HepG2 (cell line): ENCODE data around the gene CYBRD1. TPM values are rescaled to one million over a fixed set of nuclear protein-coding genes. Genes with fewer than 3 reads are reported as not detected.

Source experiments
- KLF15 ChIP-seq: sonication (generic); formaldehyde crosslinking; IDR thresholded peaks from 2 replicates; pipeline ENCODE4 v1.8.1; 2023; ENCODE audit warnings: borderline replicate concordance, mild to moderate bottlenecking, inconsistent platforms, missing genetic modification reagents, mixed read lengths
- NR2F1 ChIP-seq, 2 experiments: fragments of 450-650 bp in 1 of 2; formaldehyde crosslinking in 1 of 2; IDR thresholded peaks; 2 replicates each; pipeline versions ENCODE4 v1.5.0 to v1.6.1; 2016 to 2020; ENCODE audit warnings: mild to moderate bottlenecking in 1 of 2, missing compliant biosample characterization in 1 of 2, missing genetic modification reagents in 1 of 2, moderate library complexity in 1 of 2
- RELA ChIP-seq: sonication (generic); formaldehyde crosslinking; IDR thresholded peaks from 2 replicates; pipeline ENCODE4 v1.4.0; 2020; ENCODE audit warnings: missing genetic modification reagents
- SMAD9 ChIP-seq: sonication (generic); formaldehyde crosslinking; IDR thresholded peaks from 2 replicates; pipeline ENCODE4 v1.5.1; 2020; ENCODE audit warnings: mild to moderate bottlenecking, missing genetic modification reagents
- ZNF230 ChIP-seq: sonication (generic); formaldehyde crosslinking; IDR thresholded peaks from 2 replicates; pipeline ENCODE4 v1.4.0; 2020; ENCODE audit warnings: mild to moderate bottlenecking, missing genetic modification reagents
- ZNF24 ChIP-seq: fragments of 450-650 bp; IDR thresholded peaks from 2 replicates; pipeline ENCODE4 v1.6.1; 2017; ENCODE audit warnings: antibody characterized with exemption, mild to moderate bottlenecking
- ZNF274 ChIP-seq: sonication (generic); formaldehyde crosslinking; IDR thresholded peaks from 2 replicates; pipeline ENCODE4 v1.5.1; 2020; ENCODE audit warnings: mild to moderate bottlenecking, missing genetic modification reagents
- ZNF446 ChIP-seq: sonication (generic); formaldehyde crosslinking; IDR thresholded peaks from 2 replicates; pipeline ENCODE4 v1.5.0; 2020; ENCODE audit warnings: mild to moderate bottlenecking, missing genetic modification reagents
- ZSCAN30 ChIP-seq: sonication (generic); formaldehyde crosslinking; IDR thresholded peaks from 2 replicates; pipeline ENCODE4 v1.5.0; 2020; ENCODE audit warnings: mild to moderate bottlenecking, missing genetic modification reagents
- polyA plus RNA-seq, 8 experiments: library from polyadenylated mRNA; depleted of rRNA in 3 of 8; stranded (reverse) in 7 of 8; unstranded in 1 of 8; fragments of >200 nt; fragmentation: Illumina TruSeq in 4 of 8; extraction: Trizol in 4 of 8; gene quantifications; 2 replicates each; pipeline versions ENCODE4 v1.2.1 to v1.2.3, GENCODE V29; 2011 to 2016; ENCODE audit warnings: low read depth in 4 of 8, missing spikeins in 1 of 8, mixed read lengths in 1 of 8; ENCODE audit not compliant: insufficient read depth in 1 of 8
- total RNA-seq, 5 experiments: library from RNA; depleted of rRNA; stranded (reverse); fragments of >200 nt; fragmentation: Illumina TruSeq; extraction: Trizol; gene quantifications; 2 replicates each; pipeline ENCODE4 v1.2.3, GENCODE V29; 2016; ENCODE audit warnings: low read depth in 1 of 5
- TF ChIP-seq, protein P1 (sequence below), 2 experiments: fragments of 450-650 bp in 1 of 2; sonication (generic) in 1 of 2; formaldehyde crosslinking in 1 of 2; IDR thresholded peaks; 2 replicates each; pipeline versions ENCODE4 v1.6.1 to v1.8.0; 2016 to 2022; ENCODE audit warnings: antibody characterized with exemption in 1 of 2, mild to moderate bottlenecking in 1 of 2, missing genetic modification reagents in 1 of 2
- TF ChIP-seq, protein P2 (sequence below): IDR thresholded peaks from 2 replicates; pipeline ENCODE4 v1.4.0; 2020; ENCODE audit warnings: mild to moderate bottlenecking, missing genetic modification reagents
- TF ChIP-seq, protein P3 (sequence below): sonication (generic); formaldehyde crosslinking; IDR thresholded peaks from 2 replicates; pipeline ENCODE4 v1.4.0; 2020; ENCODE audit warnings: missing genetic modification reagents

The CYBRD1 gene
- total and polyA plus RNA-seq, 2 of the 13 experiments (the other 11 are each of a cell fraction or from before 2014, with no cell fraction given) = 0.13 to 0.42 TPM

DNA sequence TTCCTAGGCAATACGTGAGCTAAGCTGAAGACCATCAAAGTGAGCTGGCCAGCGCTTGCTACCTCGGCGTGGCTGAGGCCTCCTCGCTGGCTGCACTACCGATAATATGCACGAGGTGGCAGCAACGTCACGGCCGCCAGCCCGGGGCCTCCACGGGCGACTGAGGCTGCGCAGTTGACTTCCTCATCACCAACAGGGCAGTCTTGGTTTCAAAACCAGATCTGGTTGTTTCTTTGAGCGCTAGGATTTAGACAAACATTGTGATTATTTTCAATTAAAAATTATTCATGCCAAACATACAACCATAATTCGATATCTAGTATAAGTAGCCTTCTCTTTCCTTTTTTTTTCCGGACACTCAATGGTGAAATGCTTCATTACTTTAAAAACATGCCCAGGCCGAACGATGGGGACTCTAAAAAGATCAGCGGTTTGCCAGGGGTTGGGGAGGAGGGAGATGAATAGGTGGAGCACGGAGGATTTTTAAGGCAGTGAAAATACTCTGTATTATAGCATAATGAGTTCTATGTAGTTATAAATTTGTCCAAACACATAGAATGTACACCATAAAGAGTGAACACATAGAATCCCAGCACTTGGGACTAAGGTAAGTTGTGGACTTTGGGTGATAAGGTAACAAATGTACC is 52.0 kb downstream of the CYBRD1 start (continued):
- TF ChIP-seq, protein P1, sequence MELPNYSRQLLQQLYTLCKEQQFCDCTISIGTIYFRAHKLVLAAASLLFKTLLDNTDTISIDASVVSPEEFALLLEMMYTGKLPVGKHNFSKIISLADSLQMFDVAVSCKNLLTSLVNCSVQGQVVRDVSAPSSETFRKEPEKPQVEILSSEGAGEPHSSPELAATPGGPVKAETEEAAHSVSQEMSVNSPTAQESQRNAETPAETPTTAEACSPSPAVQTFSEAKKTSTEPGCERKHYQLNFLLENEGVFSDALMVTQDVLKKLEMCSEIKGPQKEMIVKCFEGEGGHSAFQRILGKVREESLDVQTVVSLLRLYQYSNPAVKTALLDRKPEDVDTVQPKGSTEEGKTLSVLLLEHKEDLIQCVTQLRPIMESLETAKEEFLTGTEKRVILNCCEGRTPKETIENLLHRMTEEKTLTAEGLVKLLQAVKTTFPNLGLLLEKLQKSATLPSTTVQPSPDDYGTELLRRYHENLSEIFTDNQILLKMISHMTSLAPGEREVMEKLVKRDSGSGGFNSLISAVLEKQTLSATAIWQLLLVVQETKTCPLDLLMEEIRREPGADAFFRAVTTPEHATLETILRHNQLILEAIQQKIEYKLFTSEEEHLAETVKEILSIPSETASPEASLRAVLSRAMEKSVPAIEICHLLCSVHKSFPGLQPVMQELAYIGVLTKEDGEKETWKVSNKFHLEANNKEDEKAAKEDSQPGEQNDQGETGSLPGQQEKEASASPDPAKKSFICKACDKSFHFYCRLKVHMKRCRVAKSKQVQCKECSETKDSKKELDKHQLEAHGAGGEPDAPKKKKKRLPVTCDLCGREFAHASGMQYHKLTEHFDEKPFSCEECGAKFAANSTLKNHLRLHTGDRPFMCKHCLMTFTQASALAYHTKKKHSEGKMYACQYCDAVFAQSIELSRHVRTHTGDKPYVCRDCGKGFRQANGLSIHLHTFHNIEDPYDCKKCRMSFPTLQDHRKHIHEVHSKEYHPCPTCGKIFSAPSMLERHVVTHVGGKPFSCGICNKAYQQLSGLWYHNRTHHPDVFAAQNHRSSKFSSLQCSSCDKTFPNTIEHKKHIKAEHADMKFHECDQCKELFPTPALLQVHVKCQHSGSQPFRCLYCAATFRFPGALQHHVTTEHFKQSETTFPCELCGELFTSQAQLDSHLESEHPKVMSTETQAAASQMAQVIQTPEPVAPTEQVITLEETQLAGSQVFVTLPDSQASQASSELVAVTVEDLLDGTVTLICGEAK (IDR thresholded peaks at IDR 0.05) = no peak
- TF ChIP-seq, protein P1 (CRISPR knock-in tag; IDR thresholded peaks at IDR 0.05) = no peak
- TF ChIP-seq, protein P2, sequence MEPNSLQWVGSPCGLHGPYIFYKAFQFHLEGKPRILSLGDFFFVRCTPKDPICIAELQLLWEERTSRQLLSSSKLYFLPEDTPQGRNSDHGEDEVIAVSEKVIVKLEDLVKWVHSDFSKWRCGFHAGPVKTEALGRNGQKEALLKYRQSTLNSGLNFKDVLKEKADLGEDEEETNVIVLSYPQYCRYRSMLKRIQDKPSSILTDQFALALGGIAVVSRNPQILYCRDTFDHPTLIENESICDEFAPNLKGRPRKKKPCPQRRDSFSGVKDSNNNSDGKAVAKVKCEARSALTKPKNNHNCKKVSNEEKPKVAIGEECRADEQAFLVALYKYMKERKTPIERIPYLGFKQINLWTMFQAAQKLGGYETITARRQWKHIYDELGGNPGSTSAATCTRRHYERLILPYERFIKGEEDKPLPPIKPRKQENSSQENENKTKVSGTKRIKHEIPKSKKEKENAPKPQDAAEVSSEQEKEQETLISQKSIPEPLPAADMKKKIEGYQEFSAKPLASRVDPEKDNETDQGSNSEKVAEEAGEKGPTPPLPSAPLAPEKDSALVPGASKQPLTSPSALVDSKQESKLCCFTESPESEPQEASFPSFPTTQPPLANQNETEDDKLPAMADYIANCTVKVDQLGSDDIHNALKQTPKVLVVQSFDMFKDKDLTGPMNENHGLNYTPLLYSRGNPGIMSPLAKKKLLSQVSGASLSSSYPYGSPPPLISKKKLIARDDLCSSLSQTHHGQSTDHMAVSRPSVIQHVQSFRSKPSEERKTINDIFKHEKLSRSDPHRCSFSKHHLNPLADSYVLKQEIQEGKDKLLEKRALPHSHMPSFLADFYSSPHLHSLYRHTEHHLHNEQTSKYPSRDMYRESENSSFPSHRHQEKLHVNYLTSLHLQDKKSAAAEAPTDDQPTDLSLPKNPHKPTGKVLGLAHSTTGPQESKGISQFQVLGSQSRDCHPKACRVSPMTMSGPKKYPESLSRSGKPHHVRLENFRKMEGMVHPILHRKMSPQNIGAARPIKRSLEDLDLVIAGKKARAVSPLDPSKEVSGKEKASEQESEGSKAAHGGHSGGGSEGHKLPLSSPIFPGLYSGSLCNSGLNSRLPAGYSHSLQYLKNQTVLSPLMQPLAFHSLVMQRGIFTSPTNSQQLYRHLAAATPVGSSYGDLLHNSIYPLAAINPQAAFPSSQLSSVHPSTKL = peak; percentile 39; the same call in 1 of the 2 replicates
- TF ChIP-seq SMAD9 (no peak), NR2F1 (CRISPR knock-in tag; IDR thresholded peaks at IDR 0.05) (no peak), RELA (CRISPR knock-in tag) (no peak), ZNF24 (no peak), KLF15 (CRISPR knock-in tag) (no peak), ZSCAN30 (CRISPR knock-in tag) (no peak), ZNF446 (CRISPR knock-in tag) (no peak), ZNF230 (CRISPR knock-in tag) (no peak), ZNF274 (CRISPR knock-in tag) (no peak)
- TF ChIP-seq, protein P3, sequence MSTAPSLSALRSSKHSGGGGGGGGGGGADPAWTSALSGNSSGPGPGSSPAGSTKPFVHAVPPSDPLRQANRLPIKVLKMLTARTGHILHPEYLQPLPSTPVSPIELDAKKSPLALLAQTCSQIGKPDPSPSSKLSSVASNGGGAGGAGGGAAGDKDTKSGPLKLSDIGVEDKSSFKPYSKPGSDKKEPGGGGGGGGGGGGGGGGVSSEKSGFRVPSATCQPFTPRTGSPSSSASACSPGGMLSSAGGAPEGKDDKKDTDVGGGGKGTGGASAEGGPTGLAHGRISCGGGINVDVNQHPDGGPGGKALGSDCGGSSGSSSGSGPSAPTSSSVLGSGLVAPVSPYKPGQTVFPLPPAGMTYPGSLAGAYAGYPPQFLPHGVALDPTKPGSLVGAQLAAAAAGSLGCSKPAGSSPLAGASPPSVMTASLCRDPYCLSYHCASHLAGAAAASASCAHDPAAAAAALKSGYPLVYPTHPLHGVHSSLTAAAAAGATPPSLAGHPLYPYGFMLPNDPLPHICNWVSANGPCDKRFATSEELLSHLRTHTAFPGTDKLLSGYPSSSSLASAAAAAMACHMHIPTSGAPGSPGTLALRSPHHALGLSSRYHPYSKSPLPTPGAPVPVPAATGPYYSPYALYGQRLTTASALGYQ (CRISPR knock-in tag) = no peak
